ENCODE measurements around the gene TMEM200A. TPM values are rescaled to one million over a fixed set of nuclear protein-coding genes. Genes with fewer than 3 reads are reported as not detected.
A peak's percentile ranks its signal among the peaks of the same experiment; 100 is the strongest.

Gene TMEM200A
- total and polyA plus RNA-seq, 4 experiments from 2014 or later, result 1.1 to 4.8 (median 1.9) TPM

DNA sequence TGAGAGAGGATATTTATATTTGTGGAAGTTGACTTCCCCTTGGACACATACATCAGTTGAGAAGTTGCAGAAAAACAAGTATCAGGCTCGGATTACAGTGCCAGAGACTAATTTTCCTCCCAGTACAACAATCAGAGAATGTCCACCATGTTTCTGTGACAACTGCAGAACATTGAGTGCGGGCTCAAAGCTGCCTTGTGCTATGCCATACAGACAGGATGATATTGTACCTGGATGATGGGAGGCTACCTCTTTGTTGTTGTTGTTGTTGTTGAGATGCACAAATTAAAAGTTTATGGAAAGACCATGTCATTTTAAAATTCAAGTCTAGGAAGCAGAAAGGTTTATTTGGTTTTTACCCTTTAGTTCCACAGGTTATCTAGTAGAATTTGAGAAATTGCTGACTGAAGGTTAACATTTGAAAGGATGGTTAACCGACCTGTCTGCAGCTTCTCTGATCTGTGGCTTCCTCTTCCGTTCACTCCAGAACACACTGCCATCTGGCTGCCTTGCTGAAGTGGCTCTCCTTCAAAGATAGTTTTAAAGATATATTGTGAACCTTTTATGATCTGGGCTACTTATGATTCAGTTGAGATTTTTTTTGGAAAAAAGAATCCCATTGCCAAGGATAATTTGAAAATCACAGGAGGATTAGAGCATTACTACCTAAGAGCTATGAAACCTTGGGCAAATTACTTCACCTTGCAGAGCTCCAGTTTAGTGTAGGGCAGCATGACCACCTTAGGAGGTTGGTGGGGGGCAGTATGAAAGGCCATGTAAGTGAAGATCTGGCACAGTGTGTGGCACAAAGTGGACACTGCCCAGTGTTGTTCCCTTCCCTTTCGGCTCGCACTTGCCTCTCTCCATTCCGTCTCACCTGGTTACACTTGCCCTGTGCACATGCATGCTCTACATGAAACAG, 15.9 kb downstream of the TMEM200A start:
- Mint-ChIP-seq H3K4me1 (peaks cover 21 to 34% (median 26%) of the 10 kb centered on the region in 4 donors), H3K27ac (peak overlapping the region in 6 of 7 donors; percentile 1 to 65 (median 28)), H3K27me3 (no peaks in the 10 kb centered on the region), H3K36me3 (no peaks in the 10 kb centered on the region), H3K9me3 (no peaks in the 10 kb centered on the region), H3K4me3 (peak overlapping the region in 7 of 8 donors; percentile 11 to 64 (median 43))
- Histone ChIP-seq H3K27ac (ENCODE audit: low read depth, low read length) (no peak overlapping the region), H3K9me3 (ENCODE audit: control insufficient read depth in 1 of 2, low read length in 2 of 2) (no peaks in the 10 kb centered on the region), H3K36me3 (ENCODE audit: insufficient read depth, low read length) (no peaks in the 10 kb centered on the region), H3K27me3 (ENCODE audit: insufficient read depth, low read length) (no peaks in the 10 kb centered on the region), H3K4me3 (ENCODE audit: low read length in 2 of 2) (no peak overlapping the region), H3K4me1 (ENCODE audit: insufficient read depth, low read length) (peaks cover 21% of the 10 kb centered on the region)
- POLR2A ChIA-PET (ENCODE audit: partially characterized antibody), result interaction anchor here (1.4 to 2.6 kb wide), 4 partner anchors 13 to 19 kb away, joined by 5 to 12 read pairs (median 7); partner anchors contain the start of gene TMEM200A
- DNase-seq, result peak; percentile 52 to 66 (median 57)
- CTCF ChIA-PET (ENCODE audit: partially characterized antibody), result interaction anchor here (0.7 to 5.5 kb wide), 22 partner anchors 9 to 462 kb away, joined by 3 to 84 read pairs (median 6); partner anchors contain the start of gene TMEM200A
- intact Hi-C loops (cut with micrococcal nuclease), result loop anchor here (1.0 to 5.0 kb wide), 4 partner anchors 16 to 316 kb away; no protein-coding TSS in a partner anchor

GRCh38 chr6:130382872-130383490, 17.2 kb downstream of the TMEM200A start:
- no peaks in the 10 kb centered on the region for H3K27me3 Mint-ChIP-seq
- ChIA-PET POLR2A (ENCODE audit: partially characterized antibody) (interaction anchor here (1.2 to 2.6 kb wide), 5 partner anchors 12 to 18 kb away, joined by 3 to 12 read pairs (median 6); partner anchors contain the start of gene TMEM200A), CTCF (ENCODE audit: partially characterized antibody) (interaction anchor here (0.9 to 5.5 kb wide), 19 partner anchors 8 to 460 kb away, joined by 3 to 84 read pairs (median 7); partner anchors contain the start of gene TMEM200A)
- H3K36me3 ChIP-seq (ENCODE audit: insufficient read depth, low read length), result no peaks in the 10 kb centered on the region
- intact Hi-C loops (cut with micrococcal nuclease), result loop anchor here (5.0 kb wide), 2 partner anchors 246 to 314 kb away; no protein-coding TSS in a partner anchor
- H3K36me3 Mint-ChIP-seq, result no peaks in the 10 kb centered on the region
- no peaks in the 10 kb centered on the region for H3K9me3 ChIP-seq (ENCODE audit: control insufficient read depth in 1 of 2, low read length in 2 of 2)
- H3K4me1 ChIP-seq (ENCODE audit: insufficient read depth, low read length), result peaks cover 21% of the 10 kb centered on the region
- H3K27ac Mint-ChIP-seq, result peak overlapping the region in 1 of 7 donors; percentile 32
- H3K9me3 Mint-ChIP-seq, result no peaks in the 10 kb centered on the region
- peaks cover 17 to 29% (median 23%) of the 10 kb centered on the region in 4 donors for H3K4me1 Mint-ChIP-seq
- no peak overlapping the region for H3K4me3 ChIP-seq (ENCODE audit: low read length in 2 of 2)
- H3K27ac ChIP-seq (ENCODE audit: low read depth, low read length), result no peak overlapping the region
- no peak overlapping the region for H3K4me3 Mint-ChIP-seq
- DNase-seq, result no peak
- H3K27me3 ChIP-seq (ENCODE audit: insufficient read depth, low read length), result no peaks in the 10 kb centered on the region

GRCh38 chr6:130385064-130385695, 19.4 kb downstream of the TMEM200A start:
- DNase-seq, result no peak
- no peak overlapping the region for H3K4me3 ChIP-seq (ENCODE audit: low read length in 2 of 2)
- no peaks in the 10 kb centered on the region for H3K27me3 ChIP-seq (ENCODE audit: insufficient read depth, low read length)
- H3K27me3 Mint-ChIP-seq, result no peaks in the 10 kb centered on the region
- ChIA-PET POLR2A (ENCODE audit: partially characterized antibody) (interaction anchor here (1.2 kb wide), 1 partner anchor 14 kb away, joined by 6 read pairs; no protein-coding TSS in a partner anchor), CTCF (ENCODE audit: partially characterized antibody) (interaction anchor here (0.6 to 4.7 kb wide), 6 partner anchors 11 to 485 kb away, joined by 3 to 35 read pairs (median 3); partner anchors contain the start of gene TMEM200A)
- H3K36me3 Mint-ChIP-seq, result no peaks in the 10 kb centered on the region
- no peaks in the 10 kb centered on the region for H3K9me3 ChIP-seq (ENCODE audit: control insufficient read depth in 1 of 2, low read length in 2 of 2)
- no peak overlapping the region for H3K27ac ChIP-seq (ENCODE audit: low read depth, low read length)
- peaks cover 17 to 21% (median 19%) of the 10 kb centered on the region in 4 donors for H3K4me1 Mint-ChIP-seq
- no peak overlapping the region for H3K27ac Mint-ChIP-seq
- no peak overlapping the region for H3K4me3 Mint-ChIP-seq
- H3K9me3 Mint-ChIP-seq, result no peaks in the 10 kb centered on the region
- peaks cover 21% of the 10 kb centered on the region for H3K4me1 ChIP-seq (ENCODE audit: insufficient read depth, low read length)
- intact Hi-C loops (cut with micrococcal nuclease), result no loop called here
- no peaks in the 10 kb centered on the region for H3K36me3 ChIP-seq (ENCODE audit: insufficient read depth, low read length)

- intact Hi-C loops (cut with micrococcal nuclease), result no loop called here
- ChIA-PET POLR2A (ENCODE audit: partially characterized antibody) (no interaction called here), CTCF (ENCODE audit: partially characterized antibody) (interaction anchor here (1.7 kb wide), 1 partner anchor 9 kb away, joined by 5 read pairs; no protein-coding TSS in a partner anchor)
- DNase-seq, result no peak
- H3K36me3 ChIP-seq (ENCODE audit: insufficient read depth, low read length), result no peaks in the 10 kb centered on the region
- H3K27ac ChIP-seq (ENCODE audit: low read depth, low read length), result no peak overlapping the region
- H3K4me3 Mint-ChIP-seq, result no peak overlapping the region
- H3K4me1 Mint-ChIP-seq, result peaks cover 0 to 4% (median 2%) of the 10 kb centered on the region in 4 donors
- H3K4me3 ChIP-seq (ENCODE audit: low read length in 2 of 2), result no peak overlapping the region
- no peaks in the 10 kb centered on the region for H3K27me3 Mint-ChIP-seq
- H3K27ac Mint-ChIP-seq, result no peak overlapping the region
- H3K36me3 Mint-ChIP-seq, result no peaks in the 10 kb centered on the region
- H3K9me3 ChIP-seq (ENCODE audit: control insufficient read depth in 1 of 2, low read length in 2 of 2), result no peaks in the 10 kb centered on the region
- no peaks in the 10 kb centered on the region for H3K4me1 ChIP-seq (ENCODE audit: insufficient read depth, low read length)
- H3K27me3 ChIP-seq (ENCODE audit: insufficient read depth, low read length), result no peaks in the 10 kb centered on the region
- H3K9me3 Mint-ChIP-seq, result no peaks in the 10 kb centered on the region
Observed at GRCh38 chr6:130389142-130389541, 23.3 kb downstream of the TMEM200A start.

- Histone ChIP-seq H3K4me1 (ENCODE audit: insufficient read depth, low read length) (no peaks in the 10 kb centered on the region), H3K9me3 (ENCODE audit: control insufficient read depth in 1 of 2, low read length in 2 of 2) (no peaks in the 10 kb centered on the region), H3K27ac (ENCODE audit: low read depth, low read length) (no peak overlapping the region), H3K36me3 (ENCODE audit: insufficient read depth, low read length) (no peaks in the 10 kb centered on the region), H3K4me3 (ENCODE audit: low read length in 2 of 2) (no peak overlapping the region), H3K27me3 (ENCODE audit: insufficient read depth, low read length) (no peaks in the 10 kb centered on the region)
- intact Hi-C loops (cut with micrococcal nuclease), result no loop called here
- DNase-seq, result no peak
- no peak overlapping the region for H3K27ac Mint-ChIP-seq
- no peaks in the 10 kb centered on the region for H3K36me3 Mint-ChIP-seq
- no peaks in the 10 kb centered on the region for H3K27me3 Mint-ChIP-seq
- peaks cover 0 to 18% (median 4%) of the 10 kb centered on the region in 4 donors for H3K4me1 Mint-ChIP-seq
- no peaks in the 10 kb centered on the region for H3K9me3 Mint-ChIP-seq
- H3K4me3 Mint-ChIP-seq, result no peak overlapping the region
- ChIA-PET CTCF (ENCODE audit: partially characterized antibody) (interaction anchor here (1.2 to 1.7 kb wide), 4 partner anchors 9 to 25 kb away, joined by 5 to 11 read pairs (median 5); partner anchors contain the start of gene TMEM200A), POLR2A (ENCODE audit: partially characterized antibody) (interaction anchor here (0.7 kb wide), 1 partner anchor 23 kb away, joined by 4 read pairs; no protein-coding TSS in a partner anchor)
Observed at GRCh38 chr6:130390890-130391289, 25.1 kb downstream of the TMEM200A start.

DNA sequence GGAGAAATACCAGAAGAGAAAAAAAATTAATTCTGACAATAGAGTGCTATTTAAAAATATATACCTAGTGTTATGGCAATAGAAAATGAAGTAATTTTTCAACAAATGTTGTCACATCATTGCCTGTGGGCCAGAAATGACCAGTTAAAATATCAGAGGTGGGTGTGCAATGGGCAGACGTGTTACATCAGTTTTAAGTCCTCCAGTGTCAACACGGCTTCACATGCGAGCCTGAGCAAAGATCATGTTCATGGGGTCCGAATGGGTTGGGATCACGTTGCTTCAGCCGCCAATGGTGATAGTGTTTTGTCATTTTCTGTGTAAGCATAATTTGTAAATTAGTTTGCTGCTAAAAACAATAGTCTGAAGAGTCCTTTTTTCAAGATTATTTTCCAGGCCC, 27.5 kb downstream of the TMEM200A start:
- H3K27me3 ChIP-seq (ENCODE audit: insufficient read depth, low read length), result no peaks in the 10 kb centered on the region
- Mint-ChIP-seq H3K4me3 (no peak overlapping the region), H3K36me3 (peaks cover 0 to 1% of the 10 kb centered on the region in 2 donors), H3K27me3 (no peaks in the 10 kb centered on the region), H3K27ac (no peak overlapping the region), H3K9me3 (peaks cover 0 to 2% (median 0%) of the 10 kb centered on the region in 8 donors), H3K4me1 (peaks cover 10 to 33% (median 17%) of the 10 kb centered on the region in 4 donors)
- intact Hi-C loops (cut with micrococcal nuclease), result no loop called here
- no peaks in the 10 kb centered on the region for H3K9me3 ChIP-seq (ENCODE audit: control insufficient read depth in 1 of 2, low read length in 2 of 2)
- peaks cover 5% of the 10 kb centered on the region for H3K4me1 ChIP-seq (ENCODE audit: insufficient read depth, low read length)
- DNase-seq, result no peak
- CTCF ChIA-PET (ENCODE audit: partially characterized antibody), result interaction anchor here (1.4 to 2.0 kb wide), 3 partner anchors 11 to 28 kb away, joined by 5 to 10 read pairs (median 5); partner anchors contain the start of gene TMEM200A
- POLR2A ChIA-PET (ENCODE audit: partially characterized antibody), result no interaction called here
- H3K27ac ChIP-seq (ENCODE audit: low read depth, low read length), result no peak overlapping the region
- H3K36me3 ChIP-seq (ENCODE audit: insufficient read depth, low read length), result no peaks in the 10 kb centered on the region
- no peak overlapping the region for H3K4me3 ChIP-seq (ENCODE audit: low read length in 2 of 2)

Data from CD4-positive, alpha-beta memory T cell (primary cell).